MM.1S (cell line): Measurements from ENCODE around the gene BMF.

Experiments
- DNase-seq: peaks from one replicate; pipeline ENCODE4 v3.0.0-alpha.2; 2015
- H2AFZ ChIP-seq: fragments of 300-600 bp; sonication (generic); 2 replicates; pipeline ENCODE4 v1.6.0; 2016; ENCODE audit warnings: antibody characterized with exemption, low read length
- H3F3A ChIP-seq: fragments of 300-600 bp; sonication (generic); 2 replicates; pipeline ENCODE4 v1.6.1; 2016; ENCODE audit warnings: mild to moderate bottlenecking, antibody characterized with exemption, low read length, moderate library complexity, mixed read lengths; ENCODE audit not compliant: insufficient read depth
- H3K27ac ChIP-seq: fragments of 300-600 bp; sonication (generic); 2 replicates; pipeline ENCODE4 v1.5.1; 2016; ENCODE audit warnings: mild to moderate bottlenecking, low read length
- H3K27me3 ChIP-seq: fragments of 300-600 bp; sonication (generic); replicated peaks from 2 replicates; pipeline ENCODE4 v1.6.0; 2016; ENCODE audit warnings: low read length; ENCODE audit not compliant: insufficient read depth
- H3K36me3 ChIP-seq: fragments of 300-600 bp; sonication (generic); replicated peaks from 2 replicates; pipeline ENCODE4 v1.6.1; 2016; ENCODE audit warnings: mild to moderate bottlenecking, low read length, mixed read lengths; ENCODE audit not compliant: insufficient read depth
- H3K4me1 ChIP-seq: fragments of 300-600 bp; sonication (generic); 2 replicates; pipeline ENCODE4 v1.6.1; 2016; ENCODE audit warnings: low read length, mixed read lengths
- H3K4me2 ChIP-seq: fragments of 300-600 bp; sonication (generic); 2 replicates; pipeline ENCODE4 v1.6.0; 2016; ENCODE audit warnings: low read depth, low read length
- H3K4me3 ChIP-seq: fragments of 300-600 bp; sonication (generic); 2 replicates; pipeline ENCODE4 v1.5.1; 2016; ENCODE audit warnings: low read length, mixed read lengths
- H3K79me2 ChIP-seq: fragments of 300-600 bp; sonication (generic); 2 replicates; pipeline ENCODE4 v1.6.1; 2016; ENCODE audit warnings: mixed run types, low read length, mixed read lengths
- H3K9ac ChIP-seq: fragments of 300-600 bp; sonication (generic); 2 replicates; pipeline ENCODE4 v1.6.1; 2016; ENCODE audit warnings: low read length, mixed read lengths
- H3K9me2 ChIP-seq: fragments of 300-600 bp; sonication (generic); replicated peaks from 2 replicates; pipeline ENCODE4 v1.6.1; 2016; ENCODE audit warnings: mild to moderate bottlenecking, low read length, mixed read lengths; ENCODE audit not compliant: insufficient read depth
- H3K9me3 ChIP-seq: fragments of 300-600 bp; sonication (generic); replicated peaks from 2 replicates; pipeline ENCODE4 v1.6.1; 2016; ENCODE audit warnings: mild to moderate bottlenecking, low read length, mixed read lengths; ENCODE audit not compliant: insufficient read depth
- H4K20me1 ChIP-seq: fragments of 300-600 bp; sonication (generic); 2 replicates; pipeline ENCODE4 v1.6.1; 2016; ENCODE audit warnings: mild to moderate bottlenecking, low read length, moderate library complexity, mixed read lengths; ENCODE audit not compliant: insufficient read depth
- EZH2 ChIP-seq: fragments of 300-600 bp; sonication (generic); optimal IDR thresholded peaks from 2 replicates; pipeline ENCODE3; 2017; ENCODE audit warnings: low read depth, mild to moderate bottlenecking, antibody characterized with exemption, low read length, mixed read lengths
- EZH2phosphoT487 ChIP-seq: fragments of 300-600 bp; sonication (generic); IDR thresholded peaks from 2 replicates; pipeline ENCODE4 v1.6.1; 2018; ENCODE audit warnings: antibody characterized with exemption, low read length
- TF ChIP-seq, protein P1 (sequence below): fragments of 300-600 bp; sonication (generic); IDR thresholded peaks from 2 replicates; pipeline ENCODE4 v1.5.1; 2016; ENCODE audit warnings: antibody characterized with exemption, low read length, mixed read lengths

The BMF gene

DNA sequence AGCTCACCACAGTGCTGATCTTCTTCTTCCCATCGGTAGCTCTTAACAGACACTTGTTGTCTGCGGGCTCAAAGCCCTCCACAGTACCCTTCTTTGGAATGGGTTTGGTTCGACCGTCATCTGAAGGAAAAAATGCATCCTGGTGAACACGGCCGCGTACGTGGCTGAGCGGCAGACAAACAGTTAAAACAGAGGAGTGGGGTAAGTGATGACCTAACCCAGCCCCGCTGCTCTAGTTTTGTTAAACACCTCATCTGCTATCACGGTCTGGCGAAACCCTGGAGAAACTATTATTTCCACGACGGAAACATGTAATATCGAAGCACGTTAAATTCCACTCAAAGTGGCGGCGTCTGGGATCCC, 70.4 kb downstream of the BMF start:
- Histone ChIP-seq H4K20me1 (no peaks in the 10 kb centered on the region), H3K27me3 (no peaks in the 10 kb centered on the region), H3K4me1 (peaks cover 8% of the 10 kb centered on the region), H3F3A (peaks cover 9% of the 10 kb centered on the region), H3K9me2 (no peaks in the 10 kb centered on the region), H3K4me2 (peak overlapping the region; percentile 66), H3K27ac (peak overlapping the region; percentile 67; the same call in 1 of the 2 replicates), H3K9ac (peak overlapping the region; percentile 90), H3K79me2 (peaks cover 43% of the 10 kb centered on the region), H3K36me3 (peaks cover 25% of the 10 kb centered on the region), H2AFZ (peak overlapping the region; percentile 94), H3K4me3 (peak overlapping the region; percentile 90), H3K9me3 (no peaks in the 10 kb centered on the region)
- TF ChIP-seq EZH2phosphoT487 (no peak), EZH2 (no peak)
- TF ChIP-seq, protein P1, sequence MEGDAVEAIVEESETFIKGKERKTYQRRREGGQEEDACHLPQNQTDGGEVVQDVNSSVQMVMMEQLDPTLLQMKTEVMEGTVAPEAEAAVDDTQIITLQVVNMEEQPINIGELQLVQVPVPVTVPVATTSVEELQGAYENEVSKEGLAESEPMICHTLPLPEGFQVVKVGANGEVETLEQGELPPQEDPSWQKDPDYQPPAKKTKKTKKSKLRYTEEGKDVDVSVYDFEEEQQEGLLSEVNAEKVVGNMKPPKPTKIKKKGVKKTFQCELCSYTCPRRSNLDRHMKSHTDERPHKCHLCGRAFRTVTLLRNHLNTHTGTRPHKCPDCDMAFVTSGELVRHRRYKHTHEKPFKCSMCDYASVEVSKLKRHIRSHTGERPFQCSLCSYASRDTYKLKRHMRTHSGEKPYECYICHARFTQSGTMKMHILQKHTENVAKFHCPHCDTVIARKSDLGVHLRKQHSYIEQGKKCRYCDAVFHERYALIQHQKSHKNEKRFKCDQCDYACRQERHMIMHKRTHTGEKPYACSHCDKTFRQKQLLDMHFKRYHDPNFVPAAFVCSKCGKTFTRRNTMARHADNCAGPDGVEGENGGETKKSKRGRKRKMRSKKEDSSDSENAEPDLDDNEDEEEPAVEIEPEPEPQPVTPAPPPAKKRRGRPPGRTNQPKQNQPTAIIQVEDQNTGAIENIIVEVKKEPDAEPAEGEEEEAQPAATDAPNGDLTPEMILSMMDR, result no peak
- no peak for DNase-seq
